A549 (cell line): ENCODE results near the gene DAB1.

Source experiments
- POLR2A ChIP-seq: IDR thresholded peaks from 2 replicates; pipeline ENCODE4 v1.6.1; 2012; ENCODE audit warnings: mild to moderate bottlenecking, low read length
- SMC3 ChIP-seq: fragments of >200 bp; sonication (Bioruptor Twin); formaldehyde crosslinking; IDR thresholded peaks from 3 replicates; pipeline ENCODE4 v1.6.1; 2018; ENCODE audit warnings: inconsistent platforms

GRCh38 chr1:57061369-57061768 lies 362.5 kb downstream of the DAB1 start:
- TF ChIP-seq SMC3 = no peak
- no peak for TF ChIP-seq POLR2A
